ENCODE results near the gene ZNF598. TPM values are rescaled to one million over a fixed set of nuclear protein-coding genes. Genes with fewer than 3 reads are reported as not detected.

ZNF598 gene
- total and polyA plus RNA-seq, 10 of the 15 experiments (the other 5 are each of a cell fraction or from before 2014, with no cell fraction given) = 0.08 to 74.0 (median 14.4) TPM

DNA sequence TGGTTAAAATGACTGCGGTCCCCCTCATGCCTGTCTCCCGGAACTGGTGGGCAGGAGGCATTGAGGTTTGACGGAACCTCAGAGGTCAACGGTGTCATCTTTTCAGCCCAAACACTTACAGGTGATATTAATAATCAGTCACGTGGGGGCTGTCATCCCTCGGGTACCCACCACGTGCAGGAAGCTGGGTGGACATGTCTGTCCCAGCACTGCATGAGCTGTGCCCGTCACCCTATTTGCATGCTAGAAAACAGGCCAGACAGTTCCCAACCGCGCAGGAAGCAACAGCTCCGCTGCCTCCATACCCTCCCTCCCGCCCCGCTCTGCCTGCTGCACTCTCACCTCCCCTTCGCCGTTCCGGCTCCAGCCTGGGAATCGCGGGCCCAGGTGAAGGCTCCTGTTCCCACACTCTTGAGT, 18.5 kb downstream of the ZNF598 start (continued):
- TF ChIP-seq ZNF207 (IDR thresholded peaks at IDR 0.05; ENCODE audit: borderline replicate concordance) (no peak), PAX5 (IDR thresholded peaks at IDR 0.05; ENCODE audit: borderline replicate concordance, low read depth, low read length) (no peak; the same call in 1 of the 2 replicates), WRNIP1 (IDR thresholded peaks at IDR 0.05; ENCODE audit: borderline replicate concordance, low read depth, low read length) (no peak), FOXM1 (IDR thresholded peaks at IDR 0.05; ENCODE audit: low read depth, low read length) (no peak), SREBF2 (IDR thresholded peaks at IDR 0.05; ENCODE audit: low read length) (no peak), MTA3 (IDR thresholded peaks at IDR 0.05; ENCODE audit: borderline replicate concordance, low read length) (no peak), NR2C2 (IDR thresholded peaks at IDR 0.05; ENCODE audit: borderline replicate concordance, control insufficient read depth, insufficient read length, low read depth) (no peak), IRF4 (IDR thresholded peaks at IDR 0.05; ENCODE audit: low read depth, low read length) (0 out of 2 replicates have a peak, but pooled peaks have one; percentile 5), RBBP5 (conservative IDR thresholded peaks at IDR 0.05) (no peak), KDM1A (IDR thresholded peaks at IDR 0.05; ENCODE audit: borderline replicate concordance) (no peak), ZZZ3 (IDR thresholded peaks at IDR 0.05; ENCODE audit: control insufficient read depth, insufficient read length, low read depth) (no peak), SRF (IDR thresholded peaks at IDR 0.05; ENCODE audit: low read depth in 2 of 2, low read length in 2 of 2) (no peak), NFYA (IDR thresholded peaks at IDR 0.05; ENCODE audit: borderline replicate concordance, low read depth, low read length) (no peak), RB1 (IDR thresholded peaks at IDR 0.05; ENCODE audit: borderline replicate concordance) (no peak), STAT1 (conservative IDR thresholded peaks at IDR 0.05) (no peak), RELA (IDR thresholded peaks at IDR 0.05; ENCODE audit: borderline replicate concordance, partially characterized antibody) (peak; percentile 13), CBFB (IDR thresholded peaks at IDR 0.05; ENCODE audit: low read depth) (no peak), RCOR1 (conservative IDR thresholded peaks at IDR 0.05; ENCODE audit: low read depth, low read length) (no peak), HDAC6 (IDR thresholded peaks at IDR 0.05; ENCODE audit: unreplicated experiment) (no peak), PML (IDR thresholded peaks at IDR 0.05; ENCODE audit: low read length) (no peak)
- TF ChIP-seq, protein P1, sequence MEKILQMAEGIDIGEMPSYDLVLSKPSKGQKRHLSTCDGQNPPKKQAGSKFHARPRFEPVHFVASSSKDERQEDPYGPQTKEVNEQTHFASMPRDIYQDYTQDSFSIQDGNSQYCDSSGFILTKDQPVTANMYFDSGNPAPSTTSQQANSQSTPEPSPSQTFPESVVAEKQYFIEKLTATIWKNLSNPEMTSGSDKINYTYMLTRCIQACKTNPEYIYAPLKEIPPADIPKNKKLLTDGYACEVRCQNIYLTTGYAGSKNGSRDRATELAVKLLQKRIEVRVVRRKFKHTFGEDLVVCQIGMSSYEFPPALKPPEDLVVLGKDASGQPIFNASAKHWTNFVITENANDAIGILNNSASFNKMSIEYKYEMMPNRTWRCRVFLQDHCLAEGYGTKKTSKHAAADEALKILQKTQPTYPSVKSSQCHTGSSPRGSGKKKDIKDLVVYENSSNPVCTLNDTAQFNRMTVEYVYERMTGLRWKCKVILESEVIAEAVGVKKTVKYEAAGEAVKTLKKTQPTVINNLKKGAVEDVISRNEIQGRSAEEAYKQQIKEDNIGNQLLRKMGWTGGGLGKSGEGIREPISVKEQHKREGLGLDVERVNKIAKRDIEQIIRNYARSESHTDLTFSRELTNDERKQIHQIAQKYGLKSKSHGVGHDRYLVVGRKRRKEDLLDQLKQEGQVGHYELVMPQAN (conservative IDR thresholded peaks at IDR 0.05) = no peak
- TF ChIP-seq, protein P2, sequence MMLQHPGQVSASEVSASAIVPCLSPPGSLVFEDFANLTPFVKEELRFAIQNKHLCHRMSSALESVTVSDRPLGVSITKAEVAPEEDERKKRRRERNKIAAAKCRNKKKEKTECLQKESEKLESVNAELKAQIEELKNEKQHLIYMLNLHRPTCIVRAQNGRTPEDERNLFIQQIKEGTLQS (IDR thresholded peaks at IDR 0.05; ENCODE audit: borderline replicate concordance, extremely low read depth, low read depth, low read length) = no peak
- TF ChIP-seq, protein P3, sequence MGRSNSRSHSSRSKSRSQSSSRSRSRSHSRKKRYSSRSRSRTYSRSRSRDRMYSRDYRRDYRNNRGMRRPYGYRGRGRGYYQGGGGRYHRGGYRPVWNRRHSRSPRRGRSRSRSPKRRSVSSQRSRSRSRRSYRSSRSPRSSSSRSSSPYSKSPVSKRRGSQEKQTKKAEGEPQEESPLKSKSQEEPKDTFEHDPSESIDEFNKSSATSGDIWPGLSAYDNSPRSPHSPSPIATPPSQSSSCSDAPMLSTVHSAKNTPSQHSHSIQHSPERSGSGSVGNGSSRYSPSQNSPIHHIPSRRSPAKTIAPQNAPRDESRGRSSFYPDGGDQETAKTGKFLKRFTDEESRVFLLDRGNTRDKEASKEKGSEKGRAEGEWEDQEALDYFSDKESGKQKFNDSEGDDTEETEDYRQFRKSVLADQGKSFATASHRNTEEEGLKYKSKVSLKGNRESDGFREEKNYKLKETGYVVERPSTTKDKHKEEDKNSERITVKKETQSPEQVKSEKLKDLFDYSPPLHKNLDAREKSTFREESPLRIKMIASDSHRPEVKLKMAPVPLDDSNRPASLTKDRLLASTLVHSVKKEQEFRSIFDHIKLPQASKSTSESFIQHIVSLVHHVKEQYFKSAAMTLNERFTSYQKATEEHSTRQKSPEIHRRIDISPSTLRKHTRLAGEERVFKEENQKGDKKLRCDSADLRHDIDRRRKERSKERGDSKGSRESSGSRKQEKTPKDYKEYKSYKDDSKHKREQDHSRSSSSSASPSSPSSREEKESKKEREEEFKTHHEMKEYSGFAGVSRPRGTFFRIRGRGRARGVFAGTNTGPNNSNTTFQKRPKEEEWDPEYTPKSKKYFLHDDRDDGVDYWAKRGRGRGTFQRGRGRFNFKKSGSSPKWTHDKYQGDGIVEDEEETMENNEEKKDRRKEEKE (IDR thresholded peaks at IDR 0.05) = no peak
- TF ChIP-seq, protein P4, sequence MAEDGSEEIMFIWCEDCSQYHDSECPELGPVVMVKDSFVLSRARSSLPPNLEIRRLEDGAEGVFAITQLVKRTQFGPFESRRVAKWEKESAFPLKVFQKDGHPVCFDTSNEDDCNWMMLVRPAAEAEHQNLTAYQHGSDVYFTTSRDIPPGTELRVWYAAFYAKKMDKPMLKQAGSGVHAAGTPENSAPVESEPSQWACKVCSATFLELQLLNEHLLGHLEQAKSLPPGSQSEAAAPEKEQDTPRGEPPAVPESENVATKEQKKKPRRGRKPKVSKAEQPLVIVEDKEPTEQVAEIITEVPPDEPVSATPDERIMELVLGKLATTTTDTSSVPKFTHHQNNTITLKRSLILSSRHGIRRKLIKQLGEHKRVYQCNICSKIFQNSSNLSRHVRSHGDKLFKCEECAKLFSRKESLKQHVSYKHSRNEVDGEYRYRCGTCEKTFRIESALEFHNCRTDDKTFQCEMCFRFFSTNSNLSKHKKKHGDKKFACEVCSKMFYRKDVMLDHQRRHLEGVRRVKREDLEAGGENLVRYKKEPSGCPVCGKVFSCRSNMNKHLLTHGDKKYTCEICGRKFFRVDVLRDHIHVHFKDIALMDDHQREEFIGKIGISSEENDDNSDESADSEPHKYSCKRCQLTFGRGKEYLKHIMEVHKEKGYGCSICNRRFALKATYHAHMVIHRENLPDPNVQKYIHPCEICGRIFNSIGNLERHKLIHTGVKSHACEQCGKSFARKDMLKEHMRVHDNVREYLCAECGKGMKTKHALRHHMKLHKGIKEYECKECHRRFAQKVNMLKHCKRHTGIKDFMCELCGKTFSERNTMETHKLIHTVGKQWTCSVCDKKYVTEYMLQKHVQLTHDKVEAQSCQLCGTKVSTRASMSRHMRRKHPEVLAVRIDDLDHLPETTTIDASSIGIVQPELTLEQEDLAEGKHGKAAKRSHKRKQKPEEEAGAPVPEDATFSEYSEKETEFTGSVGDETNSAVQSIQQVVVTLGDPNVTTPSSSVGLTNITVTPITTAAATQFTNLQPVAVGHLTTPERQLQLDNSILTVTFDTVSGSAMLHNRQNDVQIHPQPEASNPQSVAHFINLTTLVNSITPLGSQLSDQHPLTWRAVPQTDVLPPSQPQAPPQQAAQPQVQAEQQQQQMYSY (CRISPR knock-in tag; IDR thresholded peaks at IDR 0.05) = no peak
